NCI-H345 treated with DMSO at 0.1 percent for 48 hours (cell line): ENCODE measurements around the gene FNDC8.
"Not testable (repeated sequence)": the region's sequence is repeated elsewhere in the genome, so short reads cannot be mapped to it uniquely, and the experiment has no call there.

Source experiments
- DNase-seq: peaks from one replicate; lab custom pipeline; 2025; ENCODE audit not compliant: unreplicated experiment; lab: John Stamatoyannopoulos, UW

The FNDC8 gene

DNA sequence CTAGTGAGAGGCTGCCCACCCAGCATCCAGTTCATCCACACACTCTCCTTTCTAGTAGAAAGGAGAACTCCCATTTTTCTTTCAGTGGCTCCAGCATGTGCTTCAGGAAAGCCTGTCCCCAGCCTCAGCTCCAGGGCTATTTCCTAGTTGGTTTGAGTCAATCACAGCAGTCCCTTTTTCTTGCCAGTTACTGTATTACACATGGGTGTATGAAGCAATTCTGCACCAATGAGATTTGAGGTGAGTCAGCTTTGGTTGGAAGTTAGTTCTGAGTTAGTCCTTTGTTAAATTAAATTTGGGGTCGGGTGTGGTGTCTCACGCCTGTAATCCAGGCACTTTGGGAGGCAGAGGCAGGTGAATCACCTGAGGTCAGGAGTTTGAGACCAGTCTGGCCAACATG lies 26.5 kb upstream of the FNDC8 start:
- DNase-seq: no peak

DNA sequence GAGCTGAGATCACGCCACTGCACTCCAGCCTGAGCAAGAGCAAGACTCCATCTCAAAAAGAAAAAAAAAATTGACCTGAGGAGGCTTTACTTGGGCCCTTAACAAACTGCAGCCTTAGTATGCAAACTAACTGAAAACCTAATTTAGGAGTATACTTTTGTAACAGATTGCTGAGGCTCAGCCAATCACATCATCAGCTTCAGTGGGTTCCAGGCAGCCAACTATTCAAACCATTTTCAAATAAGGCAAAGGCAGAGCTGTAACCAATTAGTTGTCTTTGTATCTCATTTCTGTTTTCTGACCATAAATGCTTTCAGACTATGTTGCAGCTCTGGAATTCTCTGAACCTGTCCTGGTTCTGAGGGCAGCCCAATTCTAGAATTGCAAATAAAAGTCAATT lies 25.7 kb upstream of the FNDC8 start:
- no peak for DNase-seq

DNA sequence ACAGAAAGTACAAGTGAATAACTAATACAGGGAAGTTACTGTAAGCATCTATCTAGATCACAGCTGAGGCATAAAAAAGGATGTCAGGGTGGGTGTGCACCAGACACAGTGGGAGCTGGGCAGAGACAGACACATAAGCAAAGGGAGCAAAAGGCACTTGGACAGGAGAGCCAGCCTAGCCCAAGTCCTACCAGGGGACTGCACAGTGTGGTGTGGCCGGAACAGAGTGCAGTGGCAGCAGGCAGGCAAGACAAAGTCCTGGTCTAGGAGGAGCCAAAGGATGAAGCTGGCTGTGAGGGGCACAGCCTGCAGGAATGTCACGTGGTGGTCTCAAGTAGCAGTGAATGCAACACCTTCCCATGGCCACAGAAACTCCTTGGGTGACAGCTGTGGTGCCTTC lies 23.6 kb upstream of the FNDC8 start:
- DNase-seq: no peak

DNA sequence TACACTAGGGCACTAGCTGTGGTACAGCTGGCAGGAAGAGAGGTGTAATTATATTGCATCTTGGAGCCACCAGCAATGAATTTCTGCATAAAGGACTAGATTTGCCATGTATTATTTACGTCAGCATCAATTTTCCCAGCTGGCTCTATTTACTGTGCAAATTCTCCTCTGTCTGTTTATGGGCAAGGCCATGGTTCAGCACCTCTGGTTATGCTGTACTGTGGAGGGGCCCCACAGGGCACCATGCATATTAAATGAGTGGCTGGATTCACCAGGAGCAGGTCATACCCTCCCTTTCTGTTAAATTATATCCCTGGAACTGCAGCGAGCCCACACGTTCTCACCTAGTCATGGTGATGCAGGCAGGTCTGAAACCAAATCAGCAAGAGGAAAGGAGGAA lies 21.5 kb upstream of the FNDC8 start:
- no peak for DNase-seq

DNA sequence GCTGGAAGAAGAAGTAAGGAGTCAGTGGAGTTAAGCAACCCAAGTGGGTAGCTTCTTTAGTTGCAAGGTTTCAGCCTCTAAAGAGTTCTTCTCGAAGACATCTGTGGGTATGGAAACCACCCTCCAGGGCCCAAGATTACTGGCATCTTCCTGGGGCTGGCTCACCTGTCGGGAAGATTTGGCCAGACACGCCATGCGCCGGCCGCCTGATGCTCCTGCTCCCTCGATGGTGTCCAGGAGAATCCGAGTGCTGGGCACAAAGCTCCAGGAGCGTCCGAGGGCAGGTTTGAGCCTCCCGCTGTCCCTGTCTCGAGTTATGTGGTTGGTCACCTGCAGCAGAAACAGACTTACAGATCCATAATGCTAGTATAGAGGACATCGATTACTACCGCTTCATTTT lies 20.4 kb upstream of the FNDC8 start:
- no peak for DNase-seq

DNA sequence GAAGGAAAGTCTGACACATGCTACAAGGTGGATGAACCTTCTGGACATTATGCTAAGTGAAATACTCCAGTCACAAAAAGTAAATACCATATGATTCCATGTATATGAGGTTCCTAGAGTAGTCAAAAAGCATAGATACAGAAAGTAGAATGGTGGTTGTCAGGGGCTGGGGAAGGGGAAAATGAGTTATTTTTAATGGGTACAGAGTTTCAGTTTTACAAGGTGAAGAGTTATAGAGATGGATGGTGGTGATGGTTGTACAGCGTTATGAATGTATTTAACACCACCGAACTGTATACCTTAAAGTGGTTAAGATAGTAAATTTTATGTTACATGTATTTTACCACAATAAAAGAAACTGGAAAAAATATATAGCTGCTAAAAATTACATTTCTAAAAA lies 19.7 kb upstream of the FNDC8 start:
- DNase-seq: no peak

DNA sequence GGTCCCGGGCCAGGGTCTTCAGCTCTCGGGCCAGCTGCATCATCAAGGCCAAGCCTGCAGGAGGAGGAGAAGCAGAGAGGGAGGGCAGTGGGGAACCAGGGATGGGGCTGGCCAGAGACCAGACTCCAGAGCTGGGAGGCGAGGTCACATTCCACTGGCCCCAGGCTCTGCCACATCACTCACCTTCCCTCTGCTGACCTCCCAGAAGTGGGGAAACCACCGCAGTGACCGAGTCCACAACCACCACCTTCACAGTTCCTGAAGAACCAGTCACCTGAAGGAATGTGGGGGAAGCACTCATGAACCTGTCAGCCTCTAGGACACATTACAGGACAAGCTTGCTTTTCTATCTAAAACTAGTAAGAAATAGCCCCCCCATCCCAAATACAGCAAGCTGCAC lies 18.1 kb upstream of the FNDC8 start:
- no peak for DNase-seq

DNA sequence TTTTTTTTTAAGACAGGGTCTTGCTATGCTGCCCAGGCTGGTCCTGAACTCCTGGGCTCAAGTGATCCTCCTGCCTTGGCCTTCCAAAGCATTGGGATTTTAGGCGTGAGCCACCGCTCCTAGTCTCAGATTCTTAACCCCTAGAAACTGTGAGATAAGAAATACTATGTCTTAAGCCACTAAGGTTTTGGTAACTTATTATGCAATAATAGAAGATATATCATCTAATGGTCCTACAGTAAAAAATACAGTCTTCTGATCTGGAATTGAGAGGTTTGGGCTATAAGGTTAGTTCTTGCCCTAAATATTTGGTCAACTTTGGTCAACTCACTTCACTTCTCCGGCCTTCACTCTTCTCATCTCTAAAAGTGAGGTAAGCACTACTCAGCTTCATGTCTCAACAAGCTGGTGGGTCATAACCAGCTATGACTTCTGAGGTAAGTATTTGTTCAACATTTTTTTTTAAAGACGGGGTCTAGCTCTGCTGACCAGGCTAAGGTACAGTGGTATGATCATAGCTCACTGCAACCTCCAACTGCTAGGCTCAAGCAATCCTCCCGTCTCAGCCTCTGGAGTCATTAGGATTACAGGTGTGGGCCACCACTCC lies 16.5 kb upstream of the FNDC8 start:
- DNase-seq: no peak

DNA sequence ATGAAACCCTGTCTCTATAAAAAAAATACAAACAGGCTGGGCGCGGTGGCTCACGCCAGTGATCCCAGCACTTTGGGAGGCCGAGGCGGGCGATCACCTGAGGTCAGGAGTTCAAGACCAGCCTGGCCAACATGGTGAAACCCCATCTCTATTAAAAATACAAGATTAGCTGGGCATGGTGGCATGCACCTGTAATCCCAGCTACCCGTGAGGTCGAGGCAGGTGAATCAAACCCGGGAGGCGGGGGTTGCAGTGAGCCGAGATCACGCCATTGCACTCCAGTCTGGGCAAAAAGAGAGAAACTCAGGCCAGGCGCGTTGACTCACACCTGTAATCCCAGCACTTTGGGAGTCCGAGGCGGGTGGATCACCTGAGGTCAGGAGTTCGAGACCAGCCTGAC lies 10.6 kb upstream of the FNDC8 start:
- not testable (repeated sequence) for DNase-seq

DNA sequence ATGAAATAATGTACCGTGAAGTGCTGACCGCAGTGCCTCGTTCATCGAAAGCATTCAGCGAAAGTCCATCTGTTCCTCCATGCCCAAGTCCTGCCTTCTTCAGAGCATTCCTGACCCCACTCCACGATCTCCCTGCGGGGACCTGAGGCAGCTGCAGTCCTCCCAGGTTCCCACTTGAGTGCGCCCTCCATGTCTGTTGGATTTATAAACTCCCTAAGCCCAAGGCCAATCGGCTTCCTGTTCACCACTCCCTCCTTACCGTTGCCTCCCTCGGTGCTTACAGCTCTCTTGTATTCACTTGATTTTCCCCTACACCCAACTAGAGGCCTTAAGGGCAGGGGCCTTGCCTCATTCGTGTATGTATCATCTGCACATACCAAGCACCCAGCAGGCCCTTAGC lies 4.6 kb upstream of the FNDC8 start:
- no peak for DNase-seq

DNA sequence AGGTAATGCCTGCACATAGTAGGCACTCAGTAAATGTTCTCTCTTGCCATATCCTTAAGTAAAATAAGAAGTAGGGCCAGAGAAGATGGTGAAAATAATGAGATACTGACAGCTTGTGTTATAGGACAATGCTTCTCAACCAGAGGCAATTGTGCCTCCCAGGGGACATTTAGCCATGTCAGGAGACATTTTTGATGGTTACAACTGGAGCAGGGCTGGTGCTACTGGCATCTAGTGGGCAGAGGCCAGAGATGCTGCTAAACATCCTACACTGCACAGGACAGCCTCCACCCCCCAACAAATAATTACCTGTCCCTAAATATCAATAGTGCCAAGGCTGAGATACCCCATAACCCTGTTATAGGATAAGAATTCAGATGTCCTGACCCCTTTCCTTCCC lies 3.4 kb upstream of the FNDC8 start:
- no peak for DNase-seq

DNA sequence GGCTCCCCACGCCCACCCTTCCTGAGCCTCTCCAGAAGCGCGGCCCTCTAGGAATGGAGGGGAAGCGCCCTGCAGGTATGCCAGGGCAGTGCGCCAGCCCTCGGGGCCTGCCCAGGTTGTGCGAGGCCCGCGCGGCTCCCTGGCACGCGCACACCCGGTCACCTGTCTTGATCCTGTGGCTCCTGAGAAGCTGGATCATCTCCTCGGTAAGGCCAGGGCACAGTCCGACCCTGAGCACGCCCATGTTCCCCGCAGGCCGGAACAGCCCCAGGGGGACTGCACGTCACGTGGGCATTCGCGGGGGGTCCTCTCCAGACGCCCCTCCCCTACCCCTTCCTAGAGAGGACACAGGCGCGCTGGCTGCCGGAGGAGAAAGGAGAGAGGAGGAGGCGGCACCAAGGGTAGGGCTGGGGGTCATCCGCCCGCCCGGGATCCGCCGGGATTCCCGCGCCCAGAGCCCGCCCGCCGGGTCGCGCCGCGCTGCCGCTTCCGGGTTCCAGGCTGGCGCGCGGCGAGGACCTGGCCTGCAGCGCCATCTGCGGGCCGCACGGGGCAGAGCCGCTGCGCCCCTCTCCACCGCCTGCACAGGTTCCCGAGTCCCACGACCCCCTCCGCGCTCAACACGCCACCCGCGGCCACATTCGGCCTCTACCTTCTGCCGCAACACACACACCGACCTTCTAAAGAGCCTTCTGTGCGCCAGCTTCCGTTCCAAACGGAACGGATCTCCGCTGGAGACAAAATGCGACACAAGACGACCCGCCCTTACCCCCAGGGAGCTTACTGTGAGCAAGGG lies 1.8 kb upstream of the FNDC8 start, which contains the start of gene RAD51D:
TSS of gene RAD51D (minus strand) at position 491 of the 796 bp plus-strand sequence. CDS start at position 244, 247 bp downstream.
- DNase-seq: peak; percentile 64

DNA sequence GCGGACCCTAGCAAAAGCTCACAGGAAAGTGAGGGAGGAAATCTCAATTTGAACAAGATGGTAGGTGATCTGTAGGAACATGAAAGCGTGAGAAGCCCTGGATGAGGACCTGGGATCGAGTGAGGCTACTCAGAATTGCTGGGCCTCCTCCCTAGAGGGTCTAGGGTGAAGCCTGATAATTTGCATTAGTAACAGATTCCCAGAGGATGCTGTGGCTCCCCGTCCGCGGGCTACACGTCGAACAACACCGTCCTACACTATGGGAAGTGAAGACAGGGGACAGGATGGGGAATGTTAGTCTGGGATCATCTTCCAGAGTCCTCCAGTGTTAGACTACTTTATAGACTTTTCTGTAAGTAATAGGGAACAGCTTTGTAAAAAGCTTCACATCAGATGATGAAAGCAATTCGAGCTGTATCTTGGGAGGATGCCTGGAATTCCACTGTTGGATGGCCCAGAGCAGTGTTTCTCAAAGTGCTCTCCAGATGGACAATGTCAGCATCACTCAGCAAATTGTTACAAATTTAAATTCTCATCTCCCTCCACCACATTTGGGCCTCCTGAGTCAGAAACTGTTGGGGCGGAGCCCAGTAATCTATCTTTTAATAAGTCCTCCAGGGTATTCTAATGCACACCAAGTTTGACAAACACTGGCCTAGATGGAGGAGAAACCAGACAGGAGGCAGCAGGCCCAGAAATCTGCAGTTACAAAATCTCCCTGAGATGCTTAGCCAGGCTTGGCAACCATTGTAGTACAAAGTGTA lies 6.5 kb downstream of the FNDC8 start:
- DNase-seq: no peak

DNA sequence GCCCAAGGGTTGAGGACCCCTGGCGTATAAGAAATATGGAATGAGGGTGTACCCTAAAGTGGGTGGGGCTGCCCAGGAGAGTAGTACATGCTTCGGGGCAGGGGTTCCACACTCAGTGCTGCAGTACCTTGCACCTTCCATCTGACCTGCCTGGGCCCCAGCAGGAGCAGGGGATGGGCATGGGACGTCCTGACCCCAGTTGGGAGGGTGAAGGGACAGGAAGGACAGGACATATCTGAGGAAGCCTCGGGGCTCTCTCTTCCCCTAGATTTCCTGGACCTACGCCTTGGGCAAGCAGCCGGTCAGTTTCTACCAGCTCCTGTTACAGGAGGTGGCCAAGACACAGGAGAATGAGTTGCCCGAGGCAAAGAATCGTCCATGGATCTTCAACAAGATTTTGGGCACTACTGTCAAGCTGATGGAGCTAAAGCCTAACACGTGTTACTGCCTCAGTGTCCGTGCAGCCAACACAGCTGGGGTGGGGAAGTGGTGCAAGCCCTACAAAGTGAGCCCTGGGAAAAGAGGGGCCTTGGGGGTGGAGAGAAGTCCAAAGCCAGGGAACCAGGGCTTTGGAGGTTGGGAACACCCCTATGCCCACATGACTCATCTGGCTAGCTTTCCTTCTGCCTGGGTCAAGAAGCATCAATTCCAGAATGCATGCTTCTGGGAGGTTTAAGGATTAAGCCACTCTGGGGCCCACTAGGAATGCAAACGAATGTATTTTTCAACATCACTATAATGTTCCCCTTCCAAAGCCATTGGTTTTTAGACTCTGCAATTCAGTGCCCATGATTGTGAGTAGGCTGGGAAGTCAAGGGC lies 7.9 kb downstream of the FNDC8 start:
- DNase-seq: no peak

DNA sequence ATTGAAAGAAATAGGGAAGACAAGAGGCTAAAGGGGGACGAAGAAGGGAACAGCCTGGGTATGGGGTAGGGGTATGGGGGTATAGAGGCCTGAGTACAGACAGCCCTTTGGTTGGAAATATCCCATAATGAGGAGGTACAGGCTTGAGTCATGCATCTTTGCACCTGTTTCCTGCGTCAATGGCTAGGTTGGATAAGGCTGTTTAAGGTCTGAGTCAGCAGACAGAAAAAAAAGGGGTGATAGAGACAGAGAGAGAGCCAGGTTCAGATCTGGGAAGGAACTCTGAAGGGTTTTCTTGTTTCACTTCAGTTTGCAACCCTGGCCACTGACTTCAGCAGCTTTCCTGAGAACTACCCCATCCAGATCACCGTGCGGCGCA lies 8.5 kb downstream of the FNDC8 start:
- DNase-seq: no peak

DNA sequence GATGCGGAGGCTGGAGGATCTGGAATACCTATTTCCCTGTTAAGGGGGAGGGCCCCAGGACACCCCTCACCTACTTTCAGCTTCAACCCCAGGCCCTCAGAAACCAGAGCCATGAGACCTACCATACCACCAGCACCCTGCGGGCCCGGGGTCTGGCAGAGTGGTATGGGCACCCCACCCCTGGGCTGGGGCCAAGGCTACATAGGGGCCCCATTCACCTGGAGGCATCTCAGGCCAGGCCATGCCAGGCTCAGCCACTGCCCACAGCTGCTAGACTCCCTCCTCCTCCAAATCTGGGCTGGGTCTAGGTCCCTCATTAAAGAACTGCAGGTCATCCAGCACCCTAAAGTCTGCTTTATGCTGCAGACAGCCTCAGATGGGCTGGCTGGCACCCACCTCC lies 9.0 kb downstream of the FNDC8 start:
- no peak for DNase-seq

DNA sequence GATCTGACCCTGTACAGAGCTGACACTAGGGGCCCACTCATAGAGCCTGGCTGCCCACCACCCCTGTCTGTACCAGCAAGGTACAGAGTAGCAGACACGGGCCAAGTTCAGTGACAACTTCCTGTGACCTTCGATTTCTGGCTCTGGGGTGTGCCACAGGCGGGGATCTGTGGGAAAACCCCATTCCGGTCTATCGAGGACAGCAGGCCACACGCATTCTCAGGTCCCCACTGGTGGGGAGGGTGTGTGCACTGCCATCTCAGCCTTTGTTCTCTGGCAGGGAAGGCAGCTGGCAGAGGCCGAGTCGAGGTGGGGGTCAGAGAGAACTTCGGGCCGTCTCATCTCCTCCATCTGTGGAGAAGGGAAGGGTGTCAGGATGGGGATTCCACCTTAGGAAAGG lies 10.7 kb downstream of the FNDC8 start:
- no peak for DNase-seq

DNA sequence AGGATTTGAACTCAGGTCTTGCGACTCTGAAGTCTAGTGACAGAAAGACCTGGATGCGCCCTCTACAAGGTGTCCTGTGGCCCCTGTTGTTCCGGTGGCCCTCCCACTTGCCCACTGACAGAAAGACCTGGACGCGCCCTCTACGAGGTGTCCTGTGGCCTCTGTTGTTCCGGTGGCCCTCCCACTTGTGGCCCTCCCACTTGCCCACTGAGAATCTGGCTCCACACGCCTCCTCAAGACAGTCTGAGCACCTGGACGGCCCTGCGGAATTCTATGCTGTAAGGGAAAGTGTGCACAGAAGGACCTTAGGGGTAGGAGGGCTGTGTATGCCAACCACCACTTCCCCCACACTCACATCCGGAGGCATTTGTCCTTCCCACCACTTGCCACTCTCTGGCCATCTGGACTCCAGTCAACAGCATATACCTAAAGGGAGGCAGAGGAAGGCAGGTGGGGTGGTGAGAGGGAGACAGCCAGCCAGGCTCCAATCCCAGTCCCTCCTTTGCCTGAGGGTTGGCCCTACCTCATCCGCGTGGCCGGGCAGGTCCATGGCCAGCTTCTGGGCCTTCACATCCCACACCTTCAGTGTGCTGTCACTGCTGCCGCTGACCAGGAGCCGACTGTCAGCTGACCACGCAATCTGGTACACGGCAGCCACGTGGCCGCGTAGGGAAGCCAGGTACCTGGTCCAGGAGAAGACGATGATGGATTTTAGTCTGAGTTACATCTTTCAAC lies 11.6 kb downstream of the FNDC8 start:
- DNase-seq: no peak

DNA sequence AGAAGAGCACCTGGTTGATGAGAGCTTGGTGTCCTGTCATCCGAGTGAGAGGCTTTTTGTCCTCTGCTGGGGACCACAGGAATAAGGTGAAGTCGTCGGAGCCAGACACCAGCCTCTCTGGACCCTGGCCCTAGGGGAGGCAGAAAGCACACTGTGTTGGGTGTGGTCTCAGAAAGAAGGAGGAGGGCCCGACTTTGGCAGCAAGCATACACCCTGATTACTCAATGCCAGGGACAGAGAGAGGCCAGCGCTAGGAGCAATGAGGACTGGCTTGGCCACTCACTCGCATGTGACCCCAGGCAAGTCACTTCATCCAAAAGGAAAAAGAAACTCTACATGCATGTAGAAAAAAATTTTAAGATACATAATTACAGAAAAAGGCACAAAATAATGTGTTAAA lies 13.9 kb downstream of the FNDC8 start:
- DNase-seq: no peak

DNA sequence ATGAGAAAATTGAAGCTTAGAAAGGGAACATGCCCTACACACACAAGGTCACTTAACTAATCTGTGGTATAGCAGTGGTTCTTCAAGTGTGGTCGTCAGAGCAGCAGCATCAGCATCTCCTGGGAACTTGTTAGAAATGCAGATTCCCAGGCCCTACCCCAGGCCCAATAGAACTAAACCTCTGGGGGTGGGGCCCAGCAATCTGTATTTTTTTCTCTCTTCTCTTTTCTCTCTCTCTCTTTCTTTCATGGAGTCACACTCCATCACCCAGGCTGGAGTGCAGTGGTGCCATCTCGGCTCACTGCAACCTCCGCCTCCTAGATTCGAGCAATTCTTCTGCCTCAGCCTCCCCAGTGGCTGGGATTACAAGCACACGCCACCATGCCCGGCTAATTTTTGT lies 16.8 kb downstream of the FNDC8 start:
- no peak for DNase-seq
